ENCODE data around the gene NUDT3. TPM values are rescaled to one million over a fixed set of nuclear protein-coding genes. Genes with fewer than 3 reads are reported as not detected.

The NUDT3 gene
- total RNA-seq, 4 donors from 2014 or later = 9.6 to 27.9 (median 16.9) TPM

GRCh38 chr6:34347303-34347702 lies 45.2 kb downstream of the NUDT3 start:
- intact Hi-C loops (cut with DNase I; ENCODE audit: low total_unique reads) (no loop called here), in situ Hi-C loops (cut with MboI; ENCODE audit: low pct_ligation_motif_present in 1 of 4, low pct_unique_long_range_greater_than_20kb in 1 of 4, low sequenced_read_pairs in 3 of 4) (no loop called here)
- no peaks in the 10 kb centered on the region for H3K9me3 ChIP-seq
- no peak overlapping the region for H3K27ac ChIP-seq
- H3K4me3 ChIP-seq = no peak overlapping the region
- peaks cover 0 to 38% (median 5%) of the 10 kb centered on the region in 4 donors for H3K4me1 ChIP-seq
- DNase-seq = no peak
- no peaks in the 10 kb centered on the region for H3K36me3 ChIP-seq
- TF ChIP-seq EP300 (IDR thresholded peaks at IDR 0.05; ENCODE audit: low read depth) = no peak
- TF ChIP-seq POLR2AphosphoS5 (IDR thresholded peaks at IDR 0.05) = no peak
- TF ChIP-seq POLR2A (IDR thresholded peaks at IDR 0.05) = no peak
- no peak for TF ChIP-seq CTCF (IDR thresholded peaks at IDR 0.05)
- 60 to 74% methylated on average over 1 of the region's 1 CpG for WGBS, 2 donors (ENCODE audit: low coverage in 1 of 2)
- H3K27me3 ChIP-seq = no peaks in the 10 kb centered on the region

- WGBS, 2 donors (ENCODE audit: low coverage in 1 of 2) = 67 to 69% methylated on average over 9 of the region's 9 CpGs
- no peak for TF ChIP-seq EP300 (IDR thresholded peaks at IDR 0.05; ENCODE audit: low read depth)
- no peak for TF ChIP-seq POLR2A (IDR thresholded peaks at IDR 0.05)
- no peak for TF ChIP-seq POLR2AphosphoS5 (IDR thresholded peaks at IDR 0.05)
- no peak for TF ChIP-seq CTCF (IDR thresholded peaks at IDR 0.05)
- no peaks in the 10 kb centered on the region for H3K27me3 ChIP-seq
- peak overlapping the region in 2 of 4 donors; percentile 2 to 29 for H3K27ac ChIP-seq
- no peak overlapping the region for H3K4me3 ChIP-seq
- intact Hi-C loops (cut with DNase I; ENCODE audit: low total_unique reads) = no loop called here
- peaks cover 3 to 41% (median 7%) of the 10 kb centered on the region in 4 donors for H3K4me1 ChIP-seq
- in situ Hi-C loops (cut with MboI; ENCODE audit: low pct_ligation_motif_present in 1 of 4, low pct_unique_long_range_greater_than_20kb in 1 of 4, low sequenced_read_pairs in 3 of 4) = no loop called here
- no peaks in the 10 kb centered on the region for H3K9me3 ChIP-seq
- no peaks in the 10 kb centered on the region for H3K36me3 ChIP-seq
- DNase-seq = no peak
Measured at GRCh38 chr6:34346175-34347119, 46.0 kb downstream of the NUDT3 start.

- in situ Hi-C loops (cut with MboI; ENCODE audit: low pct_ligation_motif_present in 1 of 4, low pct_unique_long_range_greater_than_20kb in 1 of 4, low sequenced_read_pairs in 3 of 4) = no loop called here
Measured at GRCh38 chr6:34343806-34344205, 48.7 kb downstream of the NUDT3 start.

More at GRCh38 chr6:34343806-34344205, 48.7 kb downstream of the NUDT3 start:
- H3K4me3 ChIP-seq = no peak overlapping the region
- TF ChIP-seq EP300 (IDR thresholded peaks at IDR 0.05; ENCODE audit: low read depth) = no peak
- TF ChIP-seq POLR2AphosphoS5 (IDR thresholded peaks at IDR 0.05) = no peak
- no peak for TF ChIP-seq CTCF (IDR thresholded peaks at IDR 0.05)
- no peak for TF ChIP-seq POLR2A (IDR thresholded peaks at IDR 0.05)
- peaks cover 0 to 55% (median 18%) of the 10 kb centered on the region in 4 donors for H3K4me1 ChIP-seq
- DNase-seq = no peak
- intact Hi-C loops (cut with DNase I; ENCODE audit: low total_unique reads) = no loop called here
- no peaks in the 10 kb centered on the region for H3K27me3 ChIP-seq
- H3K27ac ChIP-seq = no peak overlapping the region
- H3K36me3 ChIP-seq = no peaks in the 10 kb centered on the region
- no peaks in the 10 kb centered on the region for H3K9me3 ChIP-seq

All from transverse colon (tissue), 4 donors.